Measurements from ENCODE around the gene SULT1B1.

SULT1B1 gene

DNA sequence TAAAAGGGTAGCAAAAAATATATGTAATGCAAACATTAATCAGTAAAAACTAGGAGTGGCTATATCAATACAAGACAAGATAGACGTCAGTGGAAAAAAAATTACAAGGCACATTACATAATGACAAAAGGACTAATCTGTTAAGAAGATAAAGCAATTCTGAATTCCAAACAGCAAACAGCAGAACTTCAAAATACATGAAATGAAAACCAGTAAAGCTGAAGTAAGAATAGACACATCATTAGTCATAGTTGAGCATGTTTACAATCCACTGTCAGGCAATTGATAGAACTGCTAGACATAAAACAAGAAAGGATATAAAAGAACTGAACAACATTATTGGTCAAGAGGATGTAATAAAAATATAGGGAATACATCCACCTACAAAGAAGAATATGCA, 12.2 kb downstream of the SULT1B1 start:
- DNase-seq: no peak

DNA sequence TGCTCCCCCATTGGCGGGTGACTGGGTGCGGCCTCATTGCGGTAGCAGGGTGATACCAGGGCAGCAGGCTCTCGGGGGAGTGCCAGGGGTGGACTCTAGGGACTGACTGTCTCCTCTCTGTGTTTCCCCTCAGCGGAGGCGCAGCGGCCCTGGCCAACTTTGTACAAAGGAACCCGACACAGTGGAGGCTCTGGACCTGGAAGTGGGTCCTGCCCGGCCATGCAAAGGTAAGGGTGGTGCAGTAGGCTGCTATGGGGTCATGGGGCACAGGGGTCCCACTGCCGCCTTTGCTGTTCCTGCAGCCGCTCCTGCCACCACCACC, 16.3 kb downstream of the SULT1B1 start:
- no peak for DNase-seq

DNA sequence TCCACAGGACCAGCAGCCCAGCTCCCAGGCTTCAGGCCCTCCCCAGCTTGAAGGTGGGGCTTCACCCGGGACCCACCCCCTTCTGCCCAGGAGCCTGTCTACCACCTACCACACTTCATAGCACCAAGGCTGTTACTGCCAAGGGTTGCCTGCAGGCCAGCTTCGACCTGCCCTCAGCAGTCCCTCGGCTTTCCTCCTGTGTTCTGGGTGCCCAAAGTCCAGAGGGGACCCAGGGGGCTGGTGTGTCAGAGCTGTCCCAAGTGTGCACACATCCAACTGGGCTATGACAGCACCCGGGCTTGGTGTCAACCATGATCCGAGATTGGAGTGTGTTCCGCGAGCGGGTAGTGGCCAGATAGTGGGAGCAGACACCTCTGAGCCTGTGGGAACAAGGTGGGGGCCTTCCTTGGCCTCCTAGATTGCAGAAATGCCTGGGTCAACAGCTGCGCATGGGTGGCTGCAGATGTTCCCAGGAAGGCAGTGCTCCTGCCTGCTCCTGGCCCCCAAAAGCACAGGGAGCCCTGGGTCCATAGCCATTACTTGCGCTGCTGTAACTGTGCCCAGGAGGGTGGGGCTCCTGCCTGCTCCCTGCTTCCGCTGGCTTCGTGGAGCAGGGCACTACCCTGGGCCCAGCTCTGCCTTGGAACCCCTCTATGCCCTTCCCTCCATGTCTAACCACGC, 16.8 kb downstream of the SULT1B1 start:
- DNase-seq: no peak

DNA sequence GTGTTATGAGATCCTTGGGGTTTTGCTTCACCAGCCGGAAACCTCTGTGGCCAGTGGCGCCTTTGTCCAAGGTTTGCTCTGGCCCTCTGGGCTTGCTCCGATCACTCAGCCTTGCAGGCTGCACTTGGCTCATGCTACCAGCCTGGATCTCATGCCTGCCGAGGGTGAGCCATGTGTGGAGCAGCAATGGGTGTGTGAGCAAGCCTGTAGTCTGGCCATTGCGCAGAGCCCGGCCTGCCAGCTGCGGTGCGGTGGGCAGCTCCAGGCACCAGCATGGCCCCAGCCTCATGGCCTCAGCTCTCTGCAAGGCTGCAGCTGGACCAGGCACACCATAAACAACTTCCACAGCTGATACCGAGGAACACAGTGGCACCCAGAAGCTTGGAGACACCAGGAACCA, 17.8 kb downstream of the SULT1B1 start:
- DNase-seq: no peak

DNA sequence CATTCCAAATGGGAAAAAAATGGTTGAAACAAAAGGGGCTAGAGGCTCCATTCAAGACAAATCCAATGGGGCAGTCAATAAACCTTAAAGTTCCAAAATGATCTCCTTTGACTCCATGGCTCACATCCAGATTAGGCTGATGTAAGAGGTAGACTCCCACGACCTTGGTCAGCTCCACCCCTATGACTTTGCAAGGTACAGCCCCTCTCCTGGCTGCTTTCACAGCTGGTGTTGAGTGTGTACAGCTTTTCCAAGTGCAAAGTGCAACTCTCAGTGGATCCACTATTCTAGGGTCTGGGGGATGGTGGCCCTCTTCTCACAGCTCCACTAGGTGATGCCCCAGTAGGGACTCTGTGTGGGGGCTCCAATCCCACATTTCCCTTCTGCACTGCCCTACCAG, 21.5 kb downstream of the SULT1B1 start:
- no peak for DNase-seq

DNA sequence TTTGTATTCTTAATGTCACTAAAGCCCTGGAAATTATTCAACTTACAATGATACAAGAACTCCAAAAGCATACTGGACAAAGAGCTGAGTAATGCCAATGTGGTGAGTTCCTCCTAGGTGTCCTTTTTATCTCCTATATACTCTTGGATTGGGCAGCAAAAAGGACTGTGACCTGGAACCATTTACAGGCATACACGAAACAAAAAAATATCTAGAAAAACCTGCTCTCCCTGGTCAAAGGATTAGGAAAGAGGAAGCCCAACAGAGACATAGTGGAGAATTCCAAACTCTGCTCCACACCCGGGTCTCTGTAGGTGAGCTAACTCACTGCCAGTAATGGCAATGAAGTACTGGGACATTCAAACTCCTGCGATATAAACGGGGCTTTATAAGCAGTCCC, 25.3 kb downstream of the SULT1B1 start:
- no peak for DNase-seq

DNA sequence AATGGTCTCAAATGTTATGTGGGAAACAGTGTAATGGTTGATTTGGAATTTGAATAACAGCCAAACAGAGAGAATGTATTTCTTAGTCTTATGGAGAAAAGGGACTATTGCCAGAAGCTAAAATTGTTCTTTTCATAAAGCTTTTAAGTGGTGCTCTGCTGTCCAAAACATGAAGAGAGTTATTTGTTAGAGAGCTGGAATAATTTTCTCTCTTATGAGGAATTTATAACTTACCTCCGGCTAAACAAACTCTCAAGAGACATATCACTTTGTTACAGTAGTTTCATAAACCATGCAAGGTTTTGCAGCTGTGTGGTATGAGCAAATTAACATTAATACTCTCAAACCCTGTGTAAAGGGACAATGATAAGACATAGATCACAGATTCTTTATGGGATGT, 28.6 kb downstream of the SULT1B1 start:
- DNase-seq: no peak

DNA sequence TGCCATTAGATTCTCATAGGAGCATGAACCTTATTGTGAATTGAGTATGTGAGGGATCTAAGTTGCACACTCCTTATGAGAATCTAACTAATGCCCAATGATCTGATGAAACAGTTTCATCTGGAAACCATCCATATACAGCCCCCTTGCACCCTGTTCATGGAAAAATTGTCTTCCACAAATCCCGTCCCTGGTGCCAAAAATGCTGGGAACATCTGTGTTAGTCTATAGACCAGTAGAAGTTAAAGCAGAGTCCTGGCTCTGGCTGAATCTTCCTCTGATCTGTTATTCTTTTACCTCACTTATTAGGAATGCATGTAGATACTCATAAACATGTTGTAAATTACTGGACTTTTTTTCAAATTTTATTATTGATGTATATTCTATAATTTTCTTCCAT, 29.2 kb downstream of the SULT1B1 start:
- no peak for DNase-seq

DNA sequence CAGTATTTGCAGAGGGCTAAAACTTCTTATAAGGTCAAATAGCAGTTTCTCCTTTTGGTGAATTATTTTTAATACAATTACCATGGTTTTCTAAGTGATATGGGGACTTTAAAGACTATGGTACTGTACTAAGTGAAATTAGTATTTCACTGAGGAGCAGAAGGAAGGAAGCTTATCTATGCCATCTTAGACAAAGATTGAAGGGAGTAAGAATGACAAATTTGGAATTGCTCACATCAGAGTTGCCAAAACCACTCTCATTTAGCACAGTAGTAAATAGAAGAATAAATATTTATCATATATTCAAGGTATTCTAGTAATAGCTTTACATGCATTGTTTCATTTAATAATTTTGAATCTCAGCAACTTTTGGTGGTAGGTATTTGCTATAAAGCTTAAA, 30.4 kb downstream of the SULT1B1 start:
- no peak for DNase-seq

DNA sequence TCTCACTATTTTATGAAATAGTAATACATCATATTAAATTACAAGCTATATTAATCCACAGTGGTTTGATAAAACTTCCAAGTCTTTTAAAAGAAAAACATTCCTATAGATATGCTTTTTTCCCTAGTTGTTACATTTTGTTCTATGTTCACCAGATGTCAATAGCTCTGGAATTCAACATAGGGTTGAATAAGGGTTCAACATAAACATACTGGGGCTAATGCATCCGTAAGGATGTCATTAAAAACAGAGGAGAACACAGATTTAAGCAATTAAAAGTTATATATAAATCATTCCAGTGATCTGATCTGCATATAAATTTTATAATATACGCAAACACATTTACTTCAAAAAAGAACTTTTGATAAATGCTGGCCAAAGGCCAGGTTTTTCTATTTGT, 32.5 kb downstream of the SULT1B1 start:
- DNase-seq: no peak

DNA sequence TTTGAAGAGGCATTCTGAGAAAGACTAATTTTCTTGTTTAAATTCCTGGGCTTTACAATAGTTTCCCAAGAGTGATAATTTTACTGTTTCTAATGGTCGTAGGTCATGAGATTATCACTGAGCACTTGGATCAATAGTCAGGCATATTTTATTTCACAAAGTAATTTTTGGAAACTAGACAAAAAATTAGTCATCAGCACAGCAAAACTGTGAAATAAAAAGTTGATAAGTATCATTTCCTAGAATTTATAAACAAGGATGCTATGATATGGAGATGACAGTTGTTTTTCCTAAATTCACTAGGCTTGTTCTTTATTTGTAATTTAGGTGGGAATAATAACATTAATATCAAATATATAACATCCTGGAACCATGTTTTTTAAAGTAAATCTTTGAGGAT, 33.0 kb downstream of the SULT1B1 start:
- DNase-seq: no peak

DNA sequence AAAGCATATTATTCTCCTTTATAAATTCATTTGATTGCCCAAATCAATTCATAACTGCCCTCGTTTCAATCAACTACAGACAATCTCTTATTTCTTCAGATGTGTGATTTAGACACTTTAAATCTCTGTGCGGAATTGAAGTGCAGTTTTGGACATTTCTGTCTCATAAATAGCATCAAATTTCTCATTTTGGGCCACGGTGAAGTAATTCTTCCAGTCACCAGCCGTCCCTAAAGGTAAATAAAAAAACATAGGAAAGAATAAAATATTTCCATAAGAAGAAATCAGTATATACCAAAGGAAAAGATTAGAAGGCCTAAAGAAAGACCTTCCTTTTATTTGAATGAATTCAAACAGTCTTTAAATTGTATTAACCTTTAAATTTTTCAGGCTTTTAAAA, 33.4 kb downstream of the SULT1B1 start:
- DNase-seq: no peak

DNA sequence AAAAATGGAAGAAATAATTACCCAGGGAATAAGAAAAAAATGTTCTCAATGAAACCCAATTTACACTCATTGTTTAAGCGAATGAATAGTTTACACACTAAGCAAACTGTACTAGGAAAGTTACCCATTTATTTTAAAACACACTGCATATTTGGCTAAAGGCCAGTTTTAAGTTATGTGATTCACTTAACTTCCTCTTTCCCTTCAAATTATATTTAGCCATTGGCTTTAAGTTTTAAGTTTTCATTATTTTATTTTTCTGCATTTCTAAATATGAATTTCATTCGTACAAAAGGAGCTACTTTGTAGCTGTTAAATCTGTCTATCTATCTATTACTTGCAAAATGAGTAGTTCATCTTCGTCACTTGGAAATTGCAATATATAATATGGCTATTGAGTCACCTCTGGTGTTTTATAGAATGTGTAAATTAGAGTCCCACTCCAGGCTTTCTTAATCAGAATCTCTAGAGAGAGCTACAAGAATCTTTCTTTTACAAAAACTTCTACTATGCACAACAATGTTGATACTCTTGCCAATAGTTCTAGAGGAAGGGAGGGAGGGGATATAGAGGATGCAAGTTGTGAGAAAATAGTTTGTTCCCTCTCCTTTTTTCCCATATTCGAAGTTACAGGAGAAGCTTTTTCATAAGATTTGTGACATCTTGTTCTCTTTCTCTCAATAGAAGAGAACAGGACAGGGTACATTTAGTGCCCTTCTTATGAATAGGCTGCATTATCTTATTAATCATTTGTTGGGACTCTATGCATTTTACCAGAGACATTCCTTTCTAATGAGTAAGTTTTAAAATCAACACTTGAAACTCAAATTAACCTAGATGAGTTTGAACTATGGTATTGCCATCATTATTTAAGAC, 41.8 kb downstream of the SULT1B1 start:
- DNase-seq: no peak

DNA sequence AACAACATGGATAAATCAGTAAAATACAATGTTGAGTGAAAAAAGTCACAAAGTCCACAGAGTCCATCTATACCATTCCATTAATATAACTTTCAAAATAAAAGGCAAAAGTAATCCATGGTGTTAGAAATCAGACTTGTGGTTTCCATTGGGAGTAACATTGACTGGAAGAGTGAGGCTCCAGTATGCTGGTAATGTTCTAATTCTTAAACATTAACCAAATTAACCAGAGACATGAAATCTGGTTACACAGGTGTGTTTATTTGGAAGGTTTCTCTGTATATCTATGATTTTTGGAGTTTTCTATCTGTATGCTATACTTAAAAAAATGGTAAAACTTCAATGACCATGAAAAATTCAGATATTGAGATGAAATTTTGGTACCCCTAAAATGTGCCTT, 42.6 kb downstream of the SULT1B1 start:
- no peak for DNase-seq

DNA sequence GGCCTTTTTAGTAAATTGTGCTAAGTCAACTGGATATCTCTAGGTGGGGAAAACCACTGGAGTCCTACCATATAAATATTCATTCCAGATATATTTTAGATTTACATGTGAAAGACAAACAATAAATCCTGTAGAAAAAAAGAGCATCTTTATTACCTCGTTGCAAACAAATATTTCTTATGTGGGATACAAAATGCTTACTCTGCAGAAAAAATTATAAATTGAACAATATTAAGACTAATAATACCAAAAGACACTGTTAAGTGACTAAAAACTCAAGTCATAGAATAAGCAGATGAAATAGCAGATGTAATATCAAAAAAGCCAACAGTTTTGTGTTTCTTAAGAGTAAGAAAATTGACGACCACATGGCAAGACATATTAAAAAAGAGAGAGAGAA, 43.8 kb downstream of the SULT1B1 start:
- DNase-seq: no peak

DNA sequence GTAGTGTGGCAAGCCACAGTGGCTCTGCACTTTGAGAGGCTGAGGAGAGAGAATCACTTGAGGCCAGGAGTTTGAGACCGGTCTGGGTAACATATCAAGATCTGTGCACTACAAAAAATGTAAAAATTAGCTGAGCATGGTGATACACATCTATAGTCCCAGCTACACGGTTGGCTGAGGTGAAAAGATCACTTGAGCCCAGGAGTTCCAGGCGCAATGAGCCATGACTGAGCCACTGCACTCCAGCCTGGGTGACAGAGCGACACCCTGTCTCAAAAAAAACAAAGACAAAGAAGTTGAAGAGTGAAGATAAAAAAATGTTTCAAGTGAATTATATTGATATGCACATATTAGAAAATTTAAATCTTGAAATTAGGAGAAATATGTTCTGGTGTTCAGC, 46.3 kb downstream of the SULT1B1 start:
- no peak for DNase-seq

DNA sequence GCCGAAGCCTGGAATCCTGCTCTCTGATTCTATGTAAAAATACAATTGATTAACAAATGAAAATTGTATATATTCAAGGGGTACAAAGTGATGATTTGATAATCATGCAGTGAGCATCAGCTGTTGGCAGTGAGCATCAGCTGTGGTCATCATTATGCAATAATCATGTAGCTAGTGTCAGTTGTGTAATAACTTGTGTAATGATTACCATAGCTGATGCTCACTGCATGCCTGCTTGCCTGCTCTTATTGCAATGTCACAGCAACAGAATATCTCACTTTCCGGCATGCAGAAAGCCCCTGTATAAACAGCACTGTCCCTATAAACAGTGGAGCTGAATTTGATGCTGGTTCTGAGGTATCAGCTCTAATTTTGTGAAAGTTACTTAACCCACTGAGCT, 46.8 kb downstream of the SULT1B1 start:
- no peak for DNase-seq

DNA sequence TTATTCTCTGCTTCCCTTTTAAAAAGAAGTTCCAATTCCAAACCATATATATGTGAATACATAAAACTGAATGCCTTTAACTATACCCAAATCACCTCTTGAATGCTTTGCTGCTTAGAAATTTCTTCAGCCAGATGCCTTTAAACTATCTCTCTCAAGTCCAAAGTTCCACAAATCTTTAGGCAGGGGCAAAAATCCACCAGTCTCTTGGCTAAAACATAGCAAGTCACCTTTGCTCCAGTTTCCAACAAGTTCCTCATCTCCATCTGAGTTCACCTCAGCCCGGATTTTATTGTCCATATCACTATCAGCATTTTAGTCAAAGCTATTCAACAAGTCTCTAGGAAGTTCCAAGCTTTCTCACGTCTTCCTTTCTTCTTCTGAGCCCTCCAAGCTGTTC, 49.8 kb downstream of the SULT1B1 start:
- DNase-seq: no peak

DNA sequence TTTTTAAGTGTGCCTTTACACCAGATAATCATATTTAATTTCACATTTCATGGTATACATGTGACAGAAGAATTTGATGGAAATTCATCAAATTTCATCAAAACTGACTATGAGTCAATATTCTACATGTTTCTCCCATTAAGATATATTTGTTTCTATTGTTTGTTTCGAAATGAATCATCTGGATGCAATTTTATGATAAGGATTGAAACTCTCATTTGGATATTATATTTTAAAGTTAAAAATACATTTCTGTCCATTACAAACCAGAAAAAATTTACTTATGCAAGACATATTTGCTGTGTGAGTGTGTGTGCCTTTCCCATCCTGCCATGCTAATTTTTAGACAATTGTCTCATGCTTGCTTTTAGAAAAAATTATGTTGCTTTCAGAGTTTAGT, 52.2 kb downstream of the SULT1B1 start:
- no peak for DNase-seq

DNA sequence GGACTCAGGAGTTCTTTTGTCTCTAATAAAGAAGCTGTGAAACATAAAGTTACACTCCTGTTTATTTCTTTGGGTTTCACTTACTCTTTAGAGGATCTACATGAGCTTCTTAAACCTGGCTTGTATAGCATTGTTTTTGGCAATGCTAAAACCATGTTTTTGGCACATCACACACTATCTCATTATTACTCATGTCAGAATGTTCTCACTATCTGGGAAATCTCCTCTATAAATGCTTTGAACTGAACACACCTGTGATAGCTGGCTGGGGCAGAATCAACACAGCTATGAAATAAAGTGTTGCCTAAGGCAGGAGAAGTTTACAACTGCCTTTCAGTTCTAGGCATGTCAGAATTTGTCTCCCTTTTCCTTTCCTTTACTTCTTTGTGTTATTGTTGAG, 52.6 kb downstream of the SULT1B1 start:
- DNase-seq: no peak

DNA sequence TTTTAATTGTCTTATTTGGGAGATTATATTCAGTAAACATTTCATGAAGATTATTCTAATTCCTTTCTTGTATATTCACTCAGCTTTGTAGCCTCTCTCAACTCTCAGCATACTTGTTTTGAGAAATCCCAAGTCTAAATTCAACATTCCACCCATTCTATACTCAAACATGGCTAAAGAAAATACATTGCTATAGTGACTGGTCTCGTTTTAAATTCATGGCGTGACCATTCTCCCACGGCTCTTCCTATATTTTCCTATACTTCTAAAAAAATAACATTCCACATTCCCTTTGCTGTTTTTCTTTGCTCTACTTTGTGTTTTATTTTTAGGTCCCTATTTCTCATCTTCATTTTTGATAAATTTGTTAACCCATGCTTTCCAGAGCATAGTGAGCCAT, 58.2 kb downstream of the SULT1B1 start:
- no peak for DNase-seq

DNA sequence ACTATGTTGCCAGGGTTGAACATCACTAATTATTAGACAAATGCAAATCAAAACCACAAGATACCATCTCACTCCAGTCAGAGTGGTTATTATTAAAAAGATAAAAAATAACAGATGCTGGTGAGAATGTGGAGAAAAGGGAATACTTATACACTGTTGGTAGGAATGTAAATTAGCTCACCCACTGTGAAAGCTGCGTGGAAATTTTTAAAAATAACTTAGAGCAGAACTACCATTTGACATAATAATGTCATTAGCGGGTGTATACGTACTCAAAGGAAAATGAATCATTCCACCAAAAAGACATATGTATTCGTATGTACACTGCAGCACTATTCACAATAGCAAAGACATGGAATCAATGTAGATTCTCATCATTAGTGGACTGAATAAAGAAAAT, 58.7 kb downstream of the SULT1B1 start:
- no peak for DNase-seq

DNA sequence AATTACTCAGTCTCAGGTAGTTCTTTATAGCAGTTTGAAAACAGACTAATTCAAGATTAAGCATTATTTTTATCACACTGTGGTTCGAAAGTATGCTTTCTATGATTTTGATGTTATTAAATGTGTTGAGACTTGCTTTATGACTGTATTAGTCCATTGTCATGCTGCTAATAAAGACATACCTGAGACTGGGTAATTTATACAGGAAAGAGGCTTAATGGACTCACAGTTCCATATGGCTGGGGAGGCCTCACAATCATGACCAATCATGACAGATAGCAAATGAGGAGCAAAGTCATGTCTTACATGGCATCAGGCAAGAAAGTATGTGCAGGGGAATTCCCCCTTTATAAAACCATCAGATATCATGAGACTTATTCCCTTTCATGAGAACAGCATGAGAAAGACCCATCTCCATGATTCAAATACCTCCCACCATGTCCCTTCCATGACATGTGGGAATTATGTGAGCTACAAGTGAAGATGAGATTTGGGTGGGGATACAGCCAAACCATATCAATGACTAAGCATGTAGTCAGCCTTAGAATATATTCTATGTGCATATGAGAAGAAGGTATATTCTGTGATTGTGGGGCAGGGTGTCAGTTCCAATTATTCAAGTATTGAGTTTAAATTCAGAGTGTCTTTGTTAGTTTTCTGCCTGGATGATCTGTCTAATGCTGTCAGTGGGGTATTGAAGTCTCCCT, 62.7 kb downstream of the SULT1B1 start:
- no peak for DNase-seq

DNA sequence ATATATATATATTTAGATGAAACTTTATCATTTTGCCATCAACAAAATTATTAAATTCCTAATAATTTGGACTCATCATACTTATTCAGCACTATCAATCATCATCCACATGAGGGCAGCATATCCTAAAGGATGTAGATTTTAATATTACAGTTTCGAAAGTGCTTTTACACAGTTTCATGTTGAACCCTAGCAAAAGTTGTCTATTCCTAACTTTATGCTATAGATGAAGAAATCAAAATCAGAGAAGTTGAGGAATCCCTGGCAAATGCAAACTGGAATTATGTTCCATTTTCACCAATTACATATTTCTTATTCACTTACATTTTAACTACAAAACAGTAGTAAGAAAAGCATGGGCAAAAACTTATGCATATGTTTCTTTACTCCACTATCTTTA, 70.8 kb downstream of the SULT1B1 start:
- DNase-seq: no peak

Data from activated CD4-positive, alpha-beta T cell treated with anti-CD3 and anti-CD28 coated beads, Interleukin-2, amount 50 U/mL, for 48 hours (primary cell).